ENCODE results near the gene RPA1. TPM values are rescaled to one million over a fixed set of nuclear protein-coding genes. Genes with fewer than 3 reads are reported as not detected.

The RPA1 gene
- total and polyA plus RNA-seq, 9 of the 15 experiments (the other 6 are each of a cell fraction or from before 2014, with no cell fraction given) = 25.2 to 125 (median 47.4) TPM

DNA sequence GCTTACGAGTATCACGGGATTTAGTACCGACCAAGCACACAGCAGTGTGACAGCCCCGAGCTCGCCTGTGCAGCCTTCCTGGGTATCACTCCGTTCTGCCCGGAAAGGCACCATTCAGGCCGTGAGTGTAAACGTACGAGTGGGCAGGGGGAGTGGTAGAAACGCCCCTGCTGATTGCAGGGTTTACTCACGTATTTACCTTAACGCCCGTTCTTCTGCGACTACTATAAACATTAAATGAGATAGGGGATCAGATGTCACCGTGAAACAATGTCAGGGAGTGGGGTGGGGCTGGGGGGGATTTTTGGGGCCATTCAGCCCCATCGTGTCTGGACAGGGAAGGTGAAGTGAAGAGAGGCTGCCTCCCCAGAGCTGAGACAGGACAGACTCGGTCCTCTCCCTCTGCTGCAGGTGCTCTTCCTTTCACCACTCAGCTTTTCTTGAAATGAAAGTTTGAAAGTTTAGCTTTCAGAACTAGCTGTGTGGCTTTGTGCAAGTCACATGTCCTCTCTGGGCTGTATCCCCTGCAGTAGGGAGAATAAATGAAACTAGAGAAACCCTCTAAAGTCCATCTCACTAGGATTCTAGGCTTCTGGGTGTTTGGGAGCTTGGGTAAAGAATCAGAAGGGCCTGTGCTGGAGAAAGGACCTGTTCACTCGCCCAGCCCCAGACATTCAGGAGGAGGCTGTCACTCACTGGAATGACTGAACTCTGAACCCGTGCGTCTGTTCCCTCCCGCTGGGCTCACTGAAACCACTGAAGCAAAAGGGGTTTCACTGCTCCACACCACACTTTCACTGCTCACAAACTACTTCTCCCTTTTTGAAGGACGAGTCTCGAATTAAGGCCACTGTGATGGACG is 66.7 kb downstream of the RPA1 start (continued):
- no peak for TF ChIP-seq ZNF324 (CRISPR knock-in tag; IDR thresholded peaks at IDR 0.05)
- no peak for TF ChIP-seq ZNF347 (CRISPR knock-in tag; IDR thresholded peaks at IDR 0.05; ENCODE audit: low read depth)
- no peak for TF ChIP-seq NFIX (CRISPR knock-in tag; IDR thresholded peaks at IDR 0.05; ENCODE audit: low read depth)
- no peak for TF ChIP-seq MYNN (IDR thresholded peaks at IDR 0.05)
- TF ChIP-seq MYNN (CRISPR knock-in tag; IDR thresholded peaks at IDR 0.05) = no peak
- no peak for TF ChIP-seq SMARCA5 (IDR thresholded peaks at IDR 0.05)
- TF ChIP-seq CHD4 (IDR thresholded peaks at IDR 0.05; ENCODE audit: insufficient read depth, insufficient replicate concordance, low read depth, low read length, poor library complexity, severe bottlenecking) = no peak
- TF ChIP-seq CTCFL (IDR thresholded peaks at IDR 0.05; ENCODE audit: borderline replicate concordance, insufficient read depth, low read depth, low read length, poor library complexity, severe bottlenecking) = no peak
